Measurements from ENCODE around the gene KMT2C. TPM values are rescaled to one million over a fixed set of nuclear protein-coding genes. Genes with fewer than 3 reads are reported as not detected.

The KMT2C gene
- total and polyA plus RNA-seq, 2 of the 13 experiments (the other 11 are each of a cell fraction or from before 2014, with no cell fraction given) = 7.1 to 14.4 TPM

GRCh38 chr7:152340161-152340560 is 95.6 kb downstream of the KMT2C start:
- ATAC-seq (no peak), FAIRE-seq (no peak), DNase-seq (ENCODE audit: low spot score) (no peak)
- Histone ChIP-seq H3K9ac (ENCODE audit: insufficient read depth, low read depth, low read length) (no peak overlapping the region), H4K20me1 (ENCODE audit: insufficient read depth, low read length) (peaks cover 17% of the 10 kb centered on the region), H3K27ac (ENCODE audit: extremely low read length, insufficient read depth, low read length) (no peak overlapping the region), H3K79me2 (ENCODE audit: insufficient read depth, low read length) (peaks cover 20% of the 10 kb centered on the region), H3K4me3 (replicated peaks in 1 of 3; ENCODE audit: insufficient read depth in 1 of 3, low read depth in 2 of 3, low read length in 3 of 3) (no peak overlapping the region), H2AFZ (ENCODE audit: low read length) (no peak overlapping the region), H3K4me2 (ENCODE audit: low read depth, low read length) (no peak overlapping the region), H3K4me1 (ENCODE audit: insufficient read depth, low read length) (peaks cover 11% of the 10 kb centered on the region), H3K9me3 (ENCODE audit: low read length) (no peaks in the 10 kb centered on the region), H3K36me3 (replicated peaks in 1 of 2; ENCODE audit: control insufficient read depth in 1 of 2, insufficient read depth in 2 of 2, low read length in 2 of 2) (no peaks in the 10 kb centered on the region), H3K27me3 (ENCODE audit: control insufficient read depth in 1 of 2, insufficient read depth in 2 of 2, low read length in 2 of 2) (no peaks in the 10 kb centered on the region)
- POLR2A ChIA-PET = no interaction called here
- no TSS peak for BruUV-seq (replicated peaks)
- intact Hi-C loops (cut with micrococcal nuclease; ENCODE audit: unreplicated experiment) (loop anchor here (10.0 kb wide), 1 partner anchor 125 kb away; no protein-coding TSS in a partner anchor), in situ Hi-C loops (cut with HindIII; ENCODE audit: extremely low pct_ligation_motif_present, low pct_unique_long_range_greater_than_20kb) (loop anchor here (10.0 kb wide), 1 partner anchor 365 kb away; no protein-coding TSS in a partner anchor)
- CTCF ChIA-PET (ENCODE audit: low intra/inter-chr PET ratio, low total read pairs) = no interaction called here
- 93% methylated on average over 1 of the region's 1 CpG for WGBS (ENCODE audit: low lambda C conversion rate)
- TF ChIP-seq ZNF253 (CRISPR knock-in tag; IDR thresholded peaks at IDR 0.05; ENCODE audit: borderline replicate concordance) = no peak
- TF ChIP-seq ZNF280D (CRISPR knock-in tag; IDR thresholded peaks at IDR 0.05) = no peak
- no peak for TF ChIP-seq GFI1 (CRISPR knock-in tag; IDR thresholded peaks at IDR 0.05; ENCODE audit: borderline replicate concordance)
- no peak for TF ChIP-seq ADNP (CRISPR knock-in tag; IDR thresholded peaks at IDR 0.05)
- no peak for TF ChIP-seq MZF1 (CRISPR knock-in tag; IDR thresholded peaks at IDR 0.05; ENCODE audit: borderline replicate concordance)
- no peak for TF ChIP-seq ZFP36 (IDR thresholded peaks at IDR 0.05; ENCODE audit: borderline replicate concordance, low read depth, low read length, partially characterized antibody)
- TF ChIP-seq XBP1 (CRISPR knock-in tag; IDR thresholded peaks at IDR 0.05) = no peak
- no peak for TF ChIP-seq TFDP1 (CRISPR knock-in tag; IDR thresholded peaks at IDR 0.05; ENCODE audit: borderline replicate concordance)
- no peak for TF ChIP-seq MXD4 (CRISPR knock-in tag; IDR thresholded peaks at IDR 0.05)
- TF ChIP-seq ZNF331 (CRISPR knock-in tag; IDR thresholded peaks at IDR 0.05) = no peak
